Right atrium auricular region (tissue), 2 donors: ENCODE measurements around the gene MYL12B. TPM values are rescaled to one million over a fixed set of nuclear protein-coding genes. Genes with fewer than 3 reads are reported as not detected.
"Not testable (repeated sequence)": the region's sequence is repeated elsewhere in the genome, so short reads cannot be mapped to it uniquely, and the experiment has no call there.

Experiments
- DNase-seq: peaks from one replicate; pipeline ENCODE4 v3.0.0-alpha.2; 2019; ENCODE audit warnings: low spot score
- H3K27ac ChIP-seq, 2 donors: fragments of 200-600 bp; sonication (generic); 1 replicate in 1 of 2; 2 replicates in 1 of 2; pipeline ENCODE4 v1.5.1; 2016 to 2019
- H3K27me3 ChIP-seq, 2 donors: fragments of 200-600 bp; sonication (generic); one replicate each; pipeline versions ENCODE4 v1.5.1 to v1.6.0; 2017 to 2019
- H3K36me3 ChIP-seq: fragments of 200-600 bp; sonication (generic); one replicate; pipeline ENCODE4 v1.5.1; 2016
- H3K4me1 ChIP-seq, 2 donors: fragments of 200-600 bp; sonication (generic); one replicate each; pipeline versions ENCODE4 v1.5.1 to v1.6.0; 2017 to 2019
- H3K4me3 ChIP-seq, 2 donors: fragments of 200-600 bp; sonication (generic); 1 replicate in 1 of 2; 2 replicates in 1 of 2; pipeline ENCODE4 v1.5.1; 2017 to 2019; ENCODE audit warnings: mild to moderate bottlenecking in 1 of 2, moderate library complexity in 1 of 2
- H3K9me3 ChIP-seq, 2 donors: fragments of 200-600 bp; sonication (generic); one replicate each; pipeline ENCODE4 v1.5.1; 2019
- CTCF ChIP-seq, 2 donors: fragments of 200-600 bp; sonication (generic); IDR thresholded peaks; one replicate each; pipeline ENCODE4 v1.5.1; 2019; ENCODE audit warnings: antibody characterized with exemption in 2 of 2
- total RNA-seq, 2 donors: library from RNA; depleted of rRNA; stranded (reverse); fragments of >200 nt; gene quantifications; one replicate each; pipeline ENCODE4 v1.1.0, GENCODE V29; 2016

Gene MYL12B
- total RNA-seq, 2 donors from 2014 or later: 180 to 231 TPM

- Histone ChIP-seq H3K4me3 (no peak overlapping the region), H3K9me3 (no peaks in the 10 kb centered on the region), H3K36me3 (no peaks in the 10 kb centered on the region), H3K27me3 (no peaks in the 10 kb centered on the region), H3K4me1 (no peaks in the 10 kb centered on the region), H3K27ac (no peak overlapping the region)
- no peak for TF ChIP-seq CTCF (IDR thresholded peaks at IDR 0.05)
- DNase-seq: no peak
Observed at GRCh38 chr18:3305933-3306332, 44.0 kb downstream of the MYL12B start.

DNA sequence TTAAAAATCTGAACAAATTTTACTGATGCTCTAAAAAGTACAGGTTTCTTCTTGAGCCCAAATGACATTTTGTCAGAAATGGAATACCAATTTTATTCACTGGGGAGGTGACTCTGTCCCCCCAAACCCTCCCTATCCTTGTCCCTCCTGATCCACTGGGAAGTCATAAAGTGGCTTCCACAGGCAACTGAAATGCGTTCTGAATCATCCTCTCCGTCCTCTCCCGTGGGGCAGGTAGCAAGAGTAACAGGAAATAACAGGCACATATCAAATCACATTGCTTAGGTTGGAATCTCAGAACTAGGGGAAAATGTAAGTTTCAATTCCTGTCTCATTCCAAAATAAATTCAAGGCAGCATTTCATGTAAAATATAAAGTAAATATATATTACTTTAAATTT is 44.5 kb downstream of the MYL12B start:
- H3K4me3 ChIP-seq: no peak overlapping the region
- no peak for DNase-seq
- H3K36me3 ChIP-seq: no peaks in the 10 kb centered on the region
- H3K9me3 ChIP-seq: no peaks in the 10 kb centered on the region
- no peaks in the 10 kb centered on the region for H3K27me3 ChIP-seq
- TF ChIP-seq CTCF (IDR thresholded peaks at IDR 0.05): no peak
- no peaks in the 10 kb centered on the region for H3K4me1 ChIP-seq
- no peak overlapping the region for H3K27ac ChIP-seq

DNA sequence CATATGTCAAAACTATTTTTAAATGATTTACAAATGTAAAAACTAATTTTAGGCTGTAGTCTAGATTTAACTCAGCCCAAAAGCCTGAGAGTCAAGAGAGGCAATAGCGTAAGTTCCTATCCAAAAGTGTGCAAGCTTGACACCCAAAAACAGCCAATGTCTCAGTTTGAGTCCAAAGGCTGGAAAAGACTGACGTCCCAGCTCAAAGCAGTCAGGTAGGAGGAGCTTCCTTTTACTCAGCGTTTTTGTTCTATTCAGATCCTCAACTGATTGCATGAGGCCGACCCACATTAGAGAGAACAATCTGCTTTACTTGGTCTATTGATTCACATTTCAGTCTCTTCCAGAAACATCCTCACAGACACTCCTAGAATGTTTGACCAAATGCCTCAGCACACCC is 51.8 kb downstream of the MYL12B start:
- Histone ChIP-seq H3K36me3 (no peaks in the 10 kb centered on the region), H3K27me3 (no peaks in the 10 kb centered on the region), H3K9me3 (no peaks in the 10 kb centered on the region), H3K4me1 (no peaks in the 10 kb centered on the region), H3K4me3 (no peak overlapping the region), H3K27ac (no peak overlapping the region)
- TF ChIP-seq CTCF (IDR thresholded peaks at IDR 0.05): no peak
- DNase-seq: no peak

DNA sequence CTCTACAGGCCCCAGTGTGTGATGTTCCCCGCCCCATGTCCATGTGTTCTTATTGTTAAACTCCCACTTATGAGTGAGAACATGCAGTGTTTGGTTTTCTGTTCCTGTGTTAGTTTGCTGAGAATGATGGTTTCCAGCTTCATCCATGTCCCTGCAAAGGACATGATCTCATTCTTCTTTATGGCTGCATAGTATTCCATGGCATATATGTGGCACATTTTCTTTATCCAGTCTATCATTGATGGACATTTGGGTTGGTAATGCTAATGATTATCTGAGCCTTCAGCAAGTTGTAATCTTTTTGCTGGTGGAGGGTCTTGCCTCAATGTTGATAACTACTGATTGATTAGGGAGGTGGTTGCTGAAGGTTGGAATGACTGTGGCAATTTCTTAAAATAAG is 53.4 kb downstream of the MYL12B start:
- not testable (repeated sequence) for DNase-seq, H3K27me3 ChIP-seq, H3K27ac ChIP-seq, H3K36me3 ChIP-seq, H3K4me3 ChIP-seq, H3K4me1 ChIP-seq, H3K9me3 ChIP-seq

DNA sequence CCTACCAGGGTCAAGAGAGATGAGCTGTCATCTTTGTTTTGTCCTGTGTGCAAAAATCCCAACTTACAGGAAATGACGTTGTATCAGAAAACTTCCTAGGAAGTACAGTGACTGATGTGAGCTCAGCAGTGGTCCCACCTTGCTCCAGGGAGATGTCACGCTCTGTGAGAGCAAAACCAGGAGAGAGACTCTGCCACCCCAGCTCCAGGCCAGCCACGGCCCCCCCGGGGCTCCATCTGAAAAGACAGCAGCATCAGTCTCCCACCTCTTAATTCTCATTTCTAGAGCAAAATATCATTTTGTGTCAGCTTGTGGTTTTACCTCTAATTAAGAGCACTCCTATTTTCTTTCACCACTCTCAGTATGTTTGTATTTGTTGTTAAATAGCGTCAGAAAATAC is 57.5 kb downstream of the MYL12B start:
- H3K4me1 ChIP-seq: no peaks in the 10 kb centered on the region
- TF ChIP-seq CTCF (IDR thresholded peaks at IDR 0.05): no peak
- H3K27me3 ChIP-seq: no peaks in the 10 kb centered on the region
- no peaks in the 10 kb centered on the region for H3K36me3 ChIP-seq
- H3K9me3 ChIP-seq: no peaks in the 10 kb centered on the region
- H3K27ac ChIP-seq: no peak overlapping the region
- no peak overlapping the region for H3K4me3 ChIP-seq
- DNase-seq: no peak

- Histone ChIP-seq H3K4me1 (no peaks in the 10 kb centered on the region), H3K4me3 (no peak overlapping the region), H3K36me3 (no peaks in the 10 kb centered on the region), H3K9me3 (no peaks in the 10 kb centered on the region), H3K27me3 (no peaks in the 10 kb centered on the region), H3K27ac (no peak overlapping the region)
- DNase-seq: no peak
- TF ChIP-seq CTCF (IDR thresholded peaks at IDR 0.05): no peak
Observed at GRCh38 chr18:3319894-3320454, 58.0 kb downstream of the MYL12B start.
